HepG2 (cell line): ENCODE results near the gene HNRNPA1. TPM values are rescaled to one million over a fixed set of nuclear protein-coding genes. Genes with fewer than 3 reads are reported as not detected.

ENCODE experiments used
- BCL6 ChIP-seq: IDR thresholded peaks from 2 replicates; pipeline ENCODE4 v1.6.1; 2016; ENCODE audit warnings: missing genetic modification reagents, missing compliant biosample characterization
- DPF2 ChIP-seq: sonication (generic); formaldehyde crosslinking; IDR thresholded peaks from 2 replicates; pipeline ENCODE4 v1.4.0; 2020; ENCODE audit warnings: mild to moderate bottlenecking, low read depth, missing genetic modification reagents, borderline replicate concordance
- FOXA1 ChIP-seq, 2 experiments: fragments of 450-650 bp in 1 of 2; sonication (generic) in 1 of 2; formaldehyde crosslinking in 1 of 2; IDR thresholded peaks; 2 replicates each; pipeline versions ENCODE4 v1.4.0 to v1.6.1; 2016 to 2020; ENCODE audit warnings: missing genetic modification reagents in 1 of 2
- GATA4 ChIP-seq: sonication (generic); IDR thresholded peaks from 2 replicates; pipeline ENCODE4 v1.6.1; 2016; ENCODE audit warnings: antibody characterized with exemption, low read depth, borderline replicate concordance
- POLR2A ChIP-seq, 2 experiments: IDR thresholded peaks; 2 replicates each; pipeline ENCODE4 v1.6.1; 2011; ENCODE audit warnings: low read depth in 2 of 2, low read length in 2 of 2, mild to moderate bottlenecking in 1 of 2, moderate library complexity in 1 of 2; ENCODE audit not compliant: insufficient read depth in 1 of 2
- RARG ChIP-seq: sonication (generic); formaldehyde crosslinking; IDR thresholded peaks from 2 replicates; pipeline ENCODE4 v1.4.0; 2020; ENCODE audit warnings: low read depth, mild to moderate bottlenecking, missing genetic modification reagents
- RBFOX2 ChIP-seq: fragments of 200-400 bp; formaldehyde crosslinking; IDR thresholded peaks from 2 replicates; pipeline ENCODE4 v1.6.1; 2017; ENCODE audit warnings: low read depth, mild to moderate bottlenecking, low read length
- REL ChIP-seq: sonication (generic); formaldehyde crosslinking; conservative IDR thresholded peaks from 2 replicates; pipeline ENCODE4 v1.8.0; 2022; ENCODE audit warnings: mild to moderate bottlenecking, missing genetic modification reagents, moderate library complexity
- RELA ChIP-seq: sonication (generic); formaldehyde crosslinking; IDR thresholded peaks from 2 replicates; pipeline ENCODE4 v1.4.0; 2020; ENCODE audit warnings: missing genetic modification reagents
- SALL2 ChIP-seq: sonication (generic); formaldehyde crosslinking; IDR thresholded peaks from 2 replicates; pipeline ENCODE4 v1.8.1; 2023; ENCODE audit warnings: mild to moderate bottlenecking, missing genetic modification reagents, inconsistent platforms
- SIN3A ChIP-seq: IDR thresholded peaks from 2 replicates; pipeline ENCODE4 v1.6.1; 2011; ENCODE audit warnings: low read depth, mild to moderate bottlenecking, control low read depth, low read length, borderline replicate concordance
- ZBTB8A ChIP-seq: sonication (generic); formaldehyde crosslinking; IDR thresholded peaks from 2 replicates; pipeline ENCODE4 v1.4.0; 2020; ENCODE audit warnings: mild to moderate bottlenecking, low read depth, missing genetic modification reagents, borderline replicate concordance
- ZNF12 ChIP-seq: sonication (generic); formaldehyde crosslinking; IDR thresholded peaks from 2 replicates; pipeline ENCODE4 v1.5.0; 2020; ENCODE audit warnings: missing genetic modification reagents
- ZNF138 ChIP-seq: sonication (generic); formaldehyde crosslinking; IDR thresholded peaks from 2 replicates; pipeline ENCODE4 v1.5.0; 2020; ENCODE audit warnings: mild to moderate bottlenecking, low read depth, missing genetic modification reagents
- ZNF225 ChIP-seq: sonication (generic); formaldehyde crosslinking; IDR thresholded peaks from 2 replicates; pipeline ENCODE4 v1.4.0; 2020; ENCODE audit warnings: mild to moderate bottlenecking, missing genetic modification reagents
- ZNF331 ChIP-seq: sonication (generic); formaldehyde crosslinking; IDR thresholded peaks from 2 replicates; pipeline ENCODE4 v1.4.0; 2020; ENCODE audit warnings: missing genetic modification reagents
- ZNF33B ChIP-seq: sonication (generic); formaldehyde crosslinking; IDR thresholded peaks from 2 replicates; pipeline ENCODE4 v1.5.1; 2020; ENCODE audit warnings: mild to moderate bottlenecking, missing genetic modification reagents
- ZNF546 ChIP-seq: sonication (generic); formaldehyde crosslinking; conservative IDR thresholded peaks from 2 replicates; pipeline ENCODE4 v1.8.1; 2023; ENCODE audit warnings: mild to moderate bottlenecking, missing genetic modification reagents
- ZNF720 ChIP-seq: sonication (generic); formaldehyde crosslinking; IDR thresholded peaks from 2 replicates; pipeline ENCODE4 v1.4.0; 2020; ENCODE audit warnings: missing genetic modification reagents
- ZNF777 ChIP-seq: sonication (generic); formaldehyde crosslinking; IDR thresholded peaks from 2 replicates; pipeline ENCODE4 v1.4.0; 2020; ENCODE audit warnings: missing genetic modification reagents
- ZSCAN20 ChIP-seq: sonication (generic); formaldehyde crosslinking; IDR thresholded peaks from 2 replicates; pipeline ENCODE4 v1.4.0; 2020; ENCODE audit warnings: missing genetic modification reagents, mild to moderate bottlenecking, borderline replicate concordance
- polyA plus RNA-seq, 8 experiments: library from polyadenylated mRNA; depleted of rRNA in 3 of 8; stranded (reverse) in 7 of 8; unstranded in 1 of 8; fragments of >200 nt; fragmentation: Illumina TruSeq in 4 of 8; extraction: Trizol in 4 of 8; gene quantifications; 2 replicates each; pipeline versions ENCODE4 v1.2.1 to v1.2.3, GENCODE V29; 2011 to 2016; ENCODE audit warnings: low read depth in 4 of 8, missing spikeins in 1 of 8, mixed read lengths in 1 of 8; ENCODE audit not compliant: insufficient read depth in 1 of 8
- total RNA-seq, 5 experiments: library from RNA; depleted of rRNA; stranded (reverse); fragments of >200 nt; fragmentation: Illumina TruSeq; extraction: Trizol; gene quantifications; 2 replicates each; pipeline ENCODE4 v1.2.3, GENCODE V29; 2016; ENCODE audit warnings: low read depth in 1 of 5
- TF ChIP-seq, protein P1 (sequence below): conservative IDR thresholded peaks from 2 replicates; pipeline ENCODE4 v1.6.1; 2018; ENCODE audit warnings: missing genetic modification reagents
- TF ChIP-seq, protein P2 (sequence below): IDR thresholded peaks from 2 replicates; pipeline ENCODE4 v1.6.1; 2018; ENCODE audit warnings: missing genetic modification reagents, mild to moderate bottlenecking, missing compliant biosample characterization
- TF ChIP-seq, protein P3 (sequence below): sonication (generic); formaldehyde crosslinking; IDR thresholded peaks from 2 replicates; pipeline ENCODE4 v1.8.0; 2022; ENCODE audit warnings: missing genetic modification reagents, mild to moderate bottlenecking, moderate library complexity, borderline replicate concordance
- TF ChIP-seq, protein P4 (sequence below): sonication (generic); formaldehyde crosslinking; IDR thresholded peaks from 2 replicates; pipeline ENCODE4; 2020; ENCODE audit warnings: missing genetic modification reagents, mild to moderate bottlenecking, borderline replicate concordance

HNRNPA1 gene
- total and polyA plus RNA-seq, 2 of the 13 experiments (the other 11 are each of a cell fraction or from before 2014, with no cell fraction given): 535 to 1,820 TPM

DNA sequence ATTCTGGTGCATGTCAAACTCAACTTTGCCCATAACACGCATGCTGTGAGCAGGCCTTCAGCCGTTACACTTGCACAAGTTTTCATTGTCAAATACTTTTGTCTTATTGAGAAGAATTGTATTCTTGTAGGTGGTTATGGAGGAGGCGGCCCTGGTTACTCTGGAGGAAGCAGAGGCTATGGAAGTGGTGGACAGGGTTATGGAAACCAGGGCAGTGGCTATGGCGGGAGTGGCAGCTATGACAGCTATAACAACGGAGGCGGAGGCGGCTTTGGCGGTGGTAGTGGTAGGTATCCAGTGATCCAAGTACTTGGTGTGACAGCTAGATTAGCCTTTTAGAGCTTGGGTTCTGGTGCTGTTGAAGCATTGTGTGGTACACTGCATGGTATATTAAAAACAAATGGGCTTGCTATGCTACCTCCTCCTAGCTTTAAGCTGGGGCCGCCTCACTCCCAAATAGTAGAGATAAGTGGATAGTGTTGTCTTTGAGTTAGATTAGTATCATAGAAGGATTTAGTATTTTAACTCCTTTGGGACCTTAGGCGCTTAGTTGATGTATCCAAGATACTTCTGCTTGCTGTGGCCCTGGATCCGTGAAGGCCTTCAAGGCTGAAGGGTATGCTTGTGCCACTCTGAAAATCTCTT lies 2.5 kb downstream of the HNRNPA1 start (continued):
- TF ChIP-seq RBFOX2 (peak; percentile 72), ZNF777 (CRISPR knock-in tag) (no peak), REL (CRISPR knock-in tag) (no peak), FOXA1 (IDR thresholded peaks at IDR 0.05) (no peak), FOXA1 (CRISPR knock-in tag; IDR thresholded peaks at IDR 0.05) (no peak), BCL6 (CRISPR knock-in tag) (no peak), ZNF331 (CRISPR knock-in tag) (peak; percentile 24; the same call in 1 of the 2 replicates), DPF2 (CRISPR knock-in tag) (no peak), ZNF225 (CRISPR knock-in tag) (no peak), ZNF546 (CRISPR knock-in tag) (no peak), RELA (CRISPR knock-in tag) (no peak), ZNF720 (CRISPR knock-in tag) (no peak), GATA4 (no peak), ZNF12 (CRISPR knock-in tag) (no peak), ZBTB8A (CRISPR knock-in tag) (no peak), ZNF33B (CRISPR knock-in tag) (no peak), ZSCAN20 (CRISPR knock-in tag) (no peak), RARG (CRISPR knock-in tag) (no peak), ZNF138 (CRISPR knock-in tag) (no peak), SALL2 (no peak), SIN3A (no peak), POLR2A (IDR thresholded peaks at IDR 0.05; ENCODE audit: insufficient read depth in 1 of 2, low read depth in 2 of 2, low read length in 2 of 2) (peak; percentile 14 to 58; a peak in 1 of 4 replicates)
- TF ChIP-seq, protein P1, sequence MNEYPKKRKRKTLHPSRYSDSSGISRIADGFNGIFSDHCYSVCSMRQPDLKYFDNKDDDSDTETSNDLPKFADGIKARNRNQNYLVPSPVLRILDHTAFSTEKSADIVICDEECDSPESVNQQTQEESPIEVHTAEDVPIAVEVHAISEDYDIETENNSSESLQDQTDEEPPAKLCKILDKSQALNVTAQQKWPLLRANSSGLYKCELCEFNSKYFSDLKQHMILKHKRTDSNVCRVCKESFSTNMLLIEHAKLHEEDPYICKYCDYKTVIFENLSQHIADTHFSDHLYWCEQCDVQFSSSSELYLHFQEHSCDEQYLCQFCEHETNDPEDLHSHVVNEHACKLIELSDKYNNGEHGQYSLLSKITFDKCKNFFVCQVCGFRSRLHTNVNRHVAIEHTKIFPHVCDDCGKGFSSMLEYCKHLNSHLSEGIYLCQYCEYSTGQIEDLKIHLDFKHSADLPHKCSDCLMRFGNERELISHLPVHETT (CRISPR knock-in tag): no peak
- TF ChIP-seq, protein P2, sequence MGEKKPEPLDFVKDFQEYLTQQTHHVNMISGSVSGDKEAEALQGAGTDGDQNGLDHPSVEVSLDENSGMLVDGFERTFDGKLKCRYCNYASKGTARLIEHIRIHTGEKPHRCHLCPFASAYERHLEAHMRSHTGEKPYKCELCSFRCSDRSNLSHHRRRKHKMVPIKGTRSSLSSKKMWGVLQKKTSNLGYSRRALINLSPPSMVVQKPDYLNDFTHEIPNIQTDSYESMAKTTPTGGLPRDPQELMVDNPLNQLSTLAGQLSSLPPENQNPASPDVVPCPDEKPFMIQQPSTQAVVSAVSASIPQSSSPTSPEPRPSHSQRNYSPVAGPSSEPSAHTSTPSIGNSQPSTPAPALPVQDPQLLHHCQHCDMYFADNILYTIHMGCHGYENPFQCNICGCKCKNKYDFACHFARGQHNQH (CRISPR knock-in tag): no peak
- TF ChIP-seq, protein P3, sequence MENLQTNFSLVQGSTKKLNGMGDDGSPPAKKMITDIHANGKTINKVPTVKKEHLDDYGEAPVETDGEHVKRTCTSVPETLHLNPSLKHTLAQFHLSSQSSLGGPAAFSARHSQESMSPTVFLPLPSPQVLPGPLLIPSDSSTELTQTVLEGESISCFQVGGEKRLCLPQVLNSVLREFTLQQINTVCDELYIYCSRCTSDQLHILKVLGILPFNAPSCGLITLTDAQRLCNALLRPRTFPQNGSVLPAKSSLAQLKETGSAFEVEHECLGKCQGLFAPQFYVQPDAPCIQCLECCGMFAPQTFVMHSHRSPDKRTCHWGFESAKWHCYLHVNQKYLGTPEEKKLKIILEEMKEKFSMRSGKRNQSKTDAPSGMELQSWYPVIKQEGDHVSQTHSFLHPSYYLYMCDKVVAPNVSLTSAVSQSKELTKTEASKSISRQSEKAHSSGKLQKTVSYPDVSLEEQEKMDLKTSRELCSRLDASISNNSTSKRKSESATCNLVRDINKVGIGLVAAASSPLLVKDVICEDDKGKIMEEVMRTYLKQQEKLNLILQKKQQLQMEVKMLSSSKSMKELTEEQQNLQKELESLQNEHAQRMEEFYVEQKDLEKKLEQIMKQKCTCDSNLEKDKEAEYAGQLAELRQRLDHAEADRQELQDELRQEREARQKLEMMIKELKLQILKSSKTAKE: no peak
- TF ChIP-seq, protein P4, sequence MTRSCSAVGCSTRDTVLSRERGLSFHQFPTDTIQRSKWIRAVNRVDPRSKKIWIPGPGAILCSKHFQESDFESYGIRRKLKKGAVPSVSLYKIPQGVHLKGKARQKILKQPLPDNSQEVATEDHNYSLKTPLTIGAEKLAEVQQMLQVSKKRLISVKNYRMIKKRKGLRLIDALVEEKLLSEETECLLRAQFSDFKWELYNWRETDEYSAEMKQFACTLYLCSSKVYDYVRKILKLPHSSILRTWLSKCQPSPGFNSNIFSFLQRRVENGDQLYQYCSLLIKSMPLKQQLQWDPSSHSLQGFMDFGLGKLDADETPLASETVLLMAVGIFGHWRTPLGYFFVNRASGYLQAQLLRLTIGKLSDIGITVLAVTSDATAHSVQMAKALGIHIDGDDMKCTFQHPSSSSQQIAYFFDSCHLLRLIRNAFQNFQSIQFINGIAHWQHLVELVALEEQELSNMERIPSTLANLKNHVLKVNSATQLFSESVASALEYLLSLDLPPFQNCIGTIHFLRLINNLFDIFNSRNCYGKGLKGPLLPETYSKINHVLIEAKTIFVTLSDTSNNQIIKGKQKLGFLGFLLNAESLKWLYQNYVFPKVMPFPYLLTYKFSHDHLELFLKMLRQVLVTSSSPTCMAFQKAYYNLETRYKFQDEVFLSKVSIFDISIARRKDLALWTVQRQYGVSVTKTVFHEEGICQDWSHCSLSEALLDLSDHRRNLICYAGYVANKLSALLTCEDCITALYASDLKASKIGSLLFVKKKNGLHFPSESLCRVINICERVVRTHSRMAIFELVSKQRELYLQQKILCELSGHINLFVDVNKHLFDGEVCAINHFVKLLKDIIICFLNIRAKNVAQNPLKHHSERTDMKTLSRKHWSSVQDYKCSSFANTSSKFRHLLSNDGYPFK (CRISPR knock-in tag): no peak
